Cardiac septum (tissue), 1 donor: Measurements from ENCODE around the gene ABCC8. TPM values are rescaled to one million over a fixed set of nuclear protein-coding genes. Genes with fewer than 3 reads are reported as not detected.
A peak's percentile ranks its signal among the peaks of the same experiment; 100 is the strongest.

Experiments
- DNase-seq: peaks from one replicate; pipeline ENCODE4 v3.0.0-alpha.2; 2020; ENCODE audit warnings: low spot score
- intact Hi-C: fragments of 100-400 bp; cut with DNase I; formaldehyde crosslinking; loops from one replicate; pipeline ENCODE4 v1.14.0; 2022
- total RNA-seq: library from RNA; stranded (reverse); fragmentation: NEBNext Ultra II Directional; extraction: Animal tissue kit (Norgen Biotek cat#: 25700); gene quantifications from one replicate; pipeline ENCODE4 v1.2.1, GENCODE V29; 2021
- donor health status: DM: no; HTN: no; CAD: no.

Gene ABCC8
- total RNA-seq, 1 donor from 2014 or later: 3.9 TPM

DNA sequence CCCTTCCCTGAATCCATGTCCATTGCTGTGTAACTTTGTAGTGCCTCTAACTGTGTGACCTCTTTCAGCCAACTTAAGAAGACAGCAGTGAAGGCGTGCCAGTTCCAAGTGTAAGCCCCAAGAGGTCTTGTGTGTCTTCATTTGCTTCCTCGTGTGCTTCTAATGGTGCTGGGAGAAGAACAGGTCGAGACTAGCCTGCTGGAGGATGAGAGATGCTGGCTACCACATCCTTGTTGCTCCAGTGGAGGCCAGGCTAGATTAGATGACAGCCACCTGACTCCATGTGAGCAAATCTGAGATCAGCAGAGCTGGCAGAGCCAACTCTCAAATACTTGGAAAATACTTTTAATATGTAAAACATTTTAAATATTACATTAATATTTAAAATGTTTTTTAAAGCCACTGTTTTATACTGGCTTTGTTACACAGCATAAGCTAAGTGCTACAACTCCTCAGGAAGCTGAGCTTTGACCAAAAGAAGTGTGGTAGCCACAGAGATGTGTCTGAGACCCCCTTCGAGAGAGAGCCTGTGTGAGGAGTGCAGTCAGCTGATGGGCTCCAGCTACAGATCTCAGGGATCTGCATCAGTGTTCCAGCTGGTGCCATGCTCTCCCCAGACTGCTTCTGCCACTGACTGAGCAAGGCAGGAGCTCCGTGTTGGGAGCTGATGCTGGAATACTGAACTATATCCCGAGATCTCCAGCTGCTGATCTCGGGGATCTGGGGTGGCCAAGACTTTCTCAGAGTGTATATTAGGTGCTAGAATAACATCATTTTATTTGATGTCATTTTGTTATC, 97.1 kb downstream of the ABCC8 start:
- intact Hi-C loops: no loop called here
- DNase-seq: no peak

DNA sequence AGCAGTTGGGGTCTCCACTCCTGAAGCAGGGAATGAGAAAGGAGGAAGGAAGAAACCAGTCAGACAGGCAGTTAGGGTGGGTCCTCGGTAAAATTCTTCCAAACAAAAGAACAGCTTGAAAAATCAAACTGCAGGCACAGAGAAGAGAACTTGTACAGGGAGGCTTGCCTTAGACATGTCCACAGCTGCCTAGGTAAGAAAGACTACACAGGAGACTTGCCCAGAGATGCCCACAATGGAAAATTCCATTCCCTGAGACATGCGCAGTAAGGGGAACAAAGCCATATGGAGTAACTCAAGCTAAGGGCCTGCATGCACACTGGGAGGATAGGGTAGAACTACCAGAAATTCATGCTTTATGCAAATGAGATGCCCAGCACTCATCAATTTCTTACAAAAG, 98.0 kb downstream of the ABCC8 start:
- intact Hi-C loops: no loop called here

DNA sequence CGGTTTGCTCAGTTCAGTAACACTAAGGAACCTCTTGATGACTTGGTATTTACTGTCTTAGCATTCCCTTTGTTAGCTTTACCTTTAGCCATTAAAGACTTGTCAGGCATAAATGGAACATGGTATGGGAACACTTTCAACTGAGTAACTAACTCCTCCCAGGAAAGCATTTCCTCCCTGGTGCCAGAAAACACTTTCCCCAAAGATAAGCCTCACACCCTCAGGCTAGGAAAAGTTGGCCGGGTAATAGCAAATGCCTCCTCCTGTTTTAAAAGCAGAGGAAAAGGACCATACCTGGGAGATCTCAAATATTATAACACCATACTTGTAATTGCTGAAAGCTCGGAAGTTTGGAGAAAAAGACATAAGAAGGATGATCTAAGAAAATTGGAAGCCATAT, 100.2 kb downstream of the ABCC8 start:
- intact Hi-C loops: no loop called here
- DNase-seq: no peak

More for the DNA sequence above, 98.0 kb downstream of the ABCC8 start:
- DNase-seq: no peak

DNA sequence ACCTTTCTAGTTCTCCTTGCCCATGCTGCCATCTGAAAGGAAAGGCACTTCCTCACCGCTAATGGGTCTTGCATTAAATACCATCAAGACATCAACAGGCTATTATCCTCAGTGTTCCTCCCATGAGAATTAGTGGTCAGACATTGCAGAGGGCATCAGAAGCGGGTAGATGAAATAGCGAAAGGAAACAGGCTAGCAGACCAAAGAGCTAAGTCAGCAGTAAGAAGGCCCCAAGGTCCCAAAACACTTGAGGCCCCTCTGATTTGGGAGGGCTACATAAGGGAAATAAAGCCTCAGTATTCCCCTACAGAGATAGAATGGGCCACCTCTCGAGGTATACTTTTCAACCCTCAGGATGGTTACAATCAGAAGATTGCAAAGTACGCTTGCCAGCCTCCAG, 101.1 kb downstream of the ABCC8 start:
- intact Hi-C loops: no loop called here
- no peak for DNase-seq

DNA sequence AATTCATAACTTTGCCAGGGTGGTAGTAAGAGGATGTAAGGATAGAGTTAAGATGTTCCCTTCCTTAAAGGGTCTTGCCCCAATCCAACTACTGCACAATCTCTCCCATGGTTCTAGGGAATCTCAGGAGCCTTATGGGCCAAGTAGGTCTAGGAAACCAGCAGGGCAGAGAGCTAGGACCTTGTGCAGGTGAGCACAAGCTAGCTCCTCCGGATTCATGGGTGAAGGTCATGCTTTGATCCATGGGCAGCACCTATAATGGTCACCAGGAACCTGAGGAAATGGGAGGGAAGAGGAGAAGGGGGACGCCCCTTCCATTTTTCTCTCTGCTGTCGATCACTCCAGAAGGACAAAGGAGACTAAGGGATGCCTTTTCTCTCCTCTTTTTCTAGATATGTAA, 105.0 kb downstream of the ABCC8 start:
- no peak for DNase-seq
- intact Hi-C loops: no loop called here

DNA sequence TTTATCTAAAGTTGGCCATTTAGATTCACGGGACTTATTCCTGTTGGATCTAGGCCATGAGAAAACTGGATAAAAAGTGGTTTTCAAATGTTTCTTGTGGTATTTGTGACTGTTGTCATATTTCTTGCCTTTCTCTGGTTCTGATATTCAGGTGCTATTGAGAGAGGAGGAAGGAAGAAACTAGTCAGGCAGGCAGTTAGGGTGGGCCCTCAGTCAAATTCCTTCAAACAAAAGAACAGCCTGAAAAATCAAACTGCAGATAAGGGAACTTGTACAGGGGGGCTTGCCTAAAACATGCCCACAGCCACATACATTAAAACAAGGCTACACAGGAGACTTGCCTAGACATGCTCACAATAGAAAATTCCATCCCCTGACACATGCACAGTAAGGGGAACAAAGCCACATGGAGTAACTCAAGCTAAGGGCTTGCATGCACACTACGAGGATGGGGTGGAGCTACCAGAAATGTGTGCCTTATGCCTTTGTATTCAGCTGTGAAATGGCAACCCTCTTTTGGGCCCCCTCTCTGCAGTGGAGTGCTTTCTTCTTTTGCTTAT, 106.9 kb downstream of the ABCC8 start:
- DNase-seq: no peak
- intact Hi-C loops: no loop called here

DNA sequence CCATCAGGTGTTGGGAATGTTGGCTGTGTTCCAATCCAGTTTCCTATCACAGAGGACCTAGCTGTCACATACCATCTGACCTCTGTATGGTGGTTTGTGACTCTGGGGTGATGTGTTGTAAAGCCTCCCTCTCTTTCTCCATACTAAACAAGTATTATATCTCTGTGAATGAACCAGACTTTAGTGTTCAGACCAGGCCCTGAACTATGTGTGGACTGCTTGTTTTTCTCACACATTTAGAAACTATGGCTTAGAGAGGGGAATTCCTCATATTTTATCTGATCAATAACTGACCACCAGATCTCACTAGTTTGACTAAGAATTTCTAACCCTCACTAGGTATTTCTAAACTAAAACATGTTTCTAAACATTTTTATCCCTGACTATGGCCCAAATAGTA, 107.6 kb downstream of the ABCC8 start:
- no peak for DNase-seq

DNA sequence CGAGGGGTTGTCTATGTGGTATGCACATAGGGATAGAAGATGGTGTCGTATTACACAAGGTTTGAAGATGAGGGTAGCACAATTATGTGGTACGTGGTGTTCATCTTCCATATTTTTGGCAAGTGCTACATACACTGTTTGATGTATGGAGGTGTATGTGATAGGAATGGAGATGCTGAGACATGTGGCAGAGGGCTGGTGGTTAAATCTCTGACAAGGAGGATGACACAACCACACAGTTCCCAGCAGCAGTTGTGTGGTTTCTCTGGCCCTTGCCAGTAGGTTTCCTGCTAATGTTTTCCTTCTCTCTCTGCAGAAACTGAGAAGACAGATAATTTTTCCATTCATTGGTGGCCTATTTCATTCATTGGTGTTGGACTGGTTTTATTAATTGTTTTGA, 108.1 kb downstream of the ABCC8 start:
- no peak for DNase-seq
- intact Hi-C loops: no loop called here

More for the DNA sequence above, 107.6 kb downstream of the ABCC8 start:
- intact Hi-C loops: no loop called here

DNA sequence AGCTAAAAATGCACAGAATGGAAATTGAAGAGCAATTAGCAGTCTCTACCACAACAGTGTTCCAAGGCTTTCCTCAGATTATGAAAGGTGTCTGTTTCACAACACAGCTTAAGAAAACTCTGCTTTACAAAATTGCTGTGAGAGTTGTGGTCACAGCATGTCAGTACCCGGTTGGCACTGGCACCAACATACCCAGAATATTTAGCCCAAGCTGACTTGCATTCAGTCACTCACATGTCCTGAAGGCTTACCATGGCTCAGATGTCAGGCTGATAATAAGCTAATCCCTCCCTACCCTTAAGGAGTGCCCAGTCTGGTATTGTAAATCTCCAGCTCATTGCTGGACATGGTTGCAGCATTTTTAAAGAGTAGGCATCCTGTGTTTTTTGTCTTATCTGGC, 110.2 kb downstream of the ABCC8 start:
- no peak for DNase-seq
- intact Hi-C loops: no loop called here

DNA sequence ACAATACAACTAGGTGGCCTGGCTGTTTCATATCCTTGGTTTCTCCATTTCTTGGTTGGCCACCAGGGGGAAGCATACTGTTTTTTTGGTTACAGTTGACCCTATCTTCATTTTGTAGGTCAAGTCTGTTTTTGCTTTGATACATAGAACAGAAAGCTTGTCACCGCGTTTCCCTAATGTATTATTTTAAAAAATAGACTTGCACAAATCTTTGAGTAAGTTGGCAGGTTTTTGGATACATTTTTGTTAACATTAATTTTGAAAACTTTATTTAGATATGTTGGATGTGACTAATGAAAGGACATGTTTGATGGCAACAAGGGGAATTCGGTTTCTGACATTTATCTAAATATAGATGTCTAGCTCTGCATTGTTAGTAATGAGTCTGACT, 122.0 kb downstream of the ABCC8 start:
- intact Hi-C loops: loop anchor here (5.0 kb wide), 2 partner anchors 77 to 122 kb away; partner anchors contain the start of gene NUCB2
- no peak for DNase-seq

DNA sequence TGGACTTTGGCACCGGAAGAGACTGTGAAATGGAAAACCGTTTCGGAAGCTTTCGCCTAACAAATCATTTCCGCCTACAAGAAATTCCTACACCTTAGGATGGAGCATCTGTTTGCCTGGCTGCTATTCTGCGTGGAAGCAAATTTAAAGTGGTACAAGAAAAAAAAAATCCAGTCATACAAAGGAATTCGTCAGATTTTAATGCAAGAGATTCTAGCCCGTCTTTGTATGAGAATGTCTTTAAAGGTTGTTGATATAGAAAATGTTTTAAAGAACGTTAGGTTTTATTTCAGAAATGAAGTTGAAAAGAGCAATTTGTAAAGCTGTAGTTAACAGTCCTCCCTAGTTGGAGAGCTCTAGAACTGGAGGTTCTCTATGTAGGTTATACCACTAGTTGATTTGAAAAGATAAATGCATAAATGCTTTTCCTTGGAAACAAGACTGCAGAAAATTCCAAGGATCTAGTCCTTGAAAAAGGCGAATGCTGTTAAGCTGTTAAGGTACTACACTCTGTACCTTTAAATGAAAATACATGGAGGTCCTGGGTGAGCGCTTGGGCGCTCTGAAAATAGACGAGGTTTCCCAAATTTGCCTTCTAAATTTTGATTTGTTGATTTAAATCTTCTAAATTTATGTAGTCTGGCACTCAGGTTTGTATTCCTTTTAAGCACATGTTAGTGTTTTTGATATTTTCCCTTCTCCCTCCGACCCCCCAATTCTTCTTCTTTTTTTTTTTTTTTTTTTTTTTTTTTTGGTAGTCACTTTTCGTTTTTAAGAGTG, 122.6 kb downstream of the ABCC8 start:
- DNase-seq: no peak
- intact Hi-C loops: loop anchor here (5.0 kb wide), 2 partner anchors 77 to 122 kb away; partner anchors contain the start of gene NUCB2

DNA sequence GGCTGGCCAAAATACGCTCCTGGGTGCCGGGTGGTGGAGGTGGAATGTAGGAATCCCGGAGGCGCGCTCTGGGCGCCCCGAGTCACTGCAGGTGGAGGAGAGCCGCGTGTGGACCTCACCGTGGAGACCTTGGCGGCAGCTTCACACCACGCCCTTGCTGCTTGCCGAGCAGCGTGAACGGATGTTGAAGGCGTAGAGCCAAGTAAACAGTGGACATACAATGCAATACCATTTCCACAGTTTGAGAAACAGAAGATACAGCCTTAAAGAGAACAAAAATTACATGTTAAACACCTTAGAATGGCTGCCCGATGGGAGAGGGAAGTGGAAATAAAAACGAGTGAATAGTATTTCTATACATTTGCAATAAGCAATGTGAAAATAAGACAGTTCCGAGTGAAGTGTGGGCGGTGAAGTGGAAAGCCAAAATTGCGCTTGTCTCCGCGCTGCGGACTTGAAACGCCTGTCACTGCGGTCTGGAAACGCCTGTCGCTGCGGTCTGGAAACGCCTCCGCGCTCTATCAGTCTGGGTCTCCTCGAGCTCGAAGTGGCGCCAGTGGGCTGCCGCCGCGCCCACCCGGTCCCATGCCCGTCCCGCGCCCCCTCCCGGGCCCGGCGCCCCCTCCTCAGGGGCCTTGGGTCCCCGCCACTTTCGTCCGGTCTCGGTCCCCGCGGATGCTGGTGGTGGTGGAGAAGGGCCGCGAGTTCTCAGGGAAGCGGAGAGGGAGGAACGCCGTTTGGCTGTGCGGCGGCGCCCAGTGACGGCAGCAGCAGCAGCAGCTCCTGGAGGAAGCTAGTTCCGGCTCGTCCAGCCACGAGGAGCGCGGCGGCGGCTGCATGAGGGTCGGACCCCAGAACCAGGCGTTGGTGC, 123.5 kb downstream of the ABCC8 start:
- intact Hi-C loops: loop anchor here (5.0 kb wide), 2 partner anchors 76 to 121 kb away; partner anchors contain the start of gene NUCB2
- DNase-seq: peak; percentile 89

DNA sequence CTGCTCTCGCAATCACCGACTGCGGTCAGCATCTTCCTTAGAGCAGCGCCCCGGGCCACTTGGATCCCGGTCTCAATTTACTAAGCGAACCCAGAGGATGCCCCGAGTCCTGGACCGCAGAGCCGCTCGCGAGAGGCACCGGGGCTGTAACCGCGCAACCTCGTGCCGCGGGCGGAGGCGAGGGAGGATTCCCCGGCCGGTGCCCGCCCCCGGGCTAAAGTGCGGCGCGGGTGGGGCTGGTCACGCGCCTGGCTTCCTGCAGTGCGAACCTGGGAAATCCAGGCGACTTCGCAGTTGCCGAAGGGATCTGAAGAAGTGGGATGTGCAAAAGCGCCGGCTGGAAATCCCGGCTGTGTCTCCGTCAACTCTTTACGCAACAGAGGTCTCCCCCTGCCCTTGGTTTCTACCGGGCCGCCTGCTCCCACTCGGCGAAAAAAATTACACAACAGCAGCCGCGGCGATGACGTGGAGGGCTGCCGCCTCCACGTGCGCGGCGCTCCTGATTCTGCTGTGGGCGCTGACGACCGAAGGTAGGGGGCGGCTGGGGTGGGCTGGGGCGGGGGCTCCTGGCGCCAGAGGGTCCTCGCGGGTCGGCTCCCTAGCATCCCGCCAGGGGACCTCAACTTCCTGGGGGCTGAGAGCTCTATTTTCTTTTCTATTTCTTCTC, 125.0 kb downstream of the ABCC8 start, which contains the start of gene NCR3LG1:
NCR3LG1 (plus strand) TSS at position 291 of the 667 bp plus-strand sequence; CDS start at position 461, 170 bp downstream.
- intact Hi-C loops: loop anchor here (5.0 kb wide), 2 partner anchors 74 to 119 kb away; partner anchors contain the start of gene NUCB2
- DNase-seq: peak; percentile 83

DNA sequence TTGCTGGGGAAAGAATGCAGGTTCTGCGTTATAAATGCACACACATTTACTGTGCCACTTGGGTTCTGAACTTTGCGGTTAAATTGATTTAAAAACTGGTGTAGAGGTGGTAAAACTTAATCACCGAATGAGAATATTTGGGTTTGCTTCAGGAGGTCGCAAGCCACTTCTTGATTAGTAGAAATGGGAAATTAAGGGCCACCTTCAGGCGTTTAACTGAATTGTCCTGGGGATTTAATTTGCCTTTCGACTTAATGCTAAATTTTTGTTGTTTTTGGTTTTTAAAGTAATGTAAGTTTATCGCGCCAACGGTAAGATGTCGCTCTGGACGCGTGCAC, 125.5 kb downstream of the ABCC8 start:
- intact Hi-C loops: loop anchor here (5.0 kb wide), 2 partner anchors 74 to 119 kb away; partner anchors contain the start of gene NUCB2

DNA sequence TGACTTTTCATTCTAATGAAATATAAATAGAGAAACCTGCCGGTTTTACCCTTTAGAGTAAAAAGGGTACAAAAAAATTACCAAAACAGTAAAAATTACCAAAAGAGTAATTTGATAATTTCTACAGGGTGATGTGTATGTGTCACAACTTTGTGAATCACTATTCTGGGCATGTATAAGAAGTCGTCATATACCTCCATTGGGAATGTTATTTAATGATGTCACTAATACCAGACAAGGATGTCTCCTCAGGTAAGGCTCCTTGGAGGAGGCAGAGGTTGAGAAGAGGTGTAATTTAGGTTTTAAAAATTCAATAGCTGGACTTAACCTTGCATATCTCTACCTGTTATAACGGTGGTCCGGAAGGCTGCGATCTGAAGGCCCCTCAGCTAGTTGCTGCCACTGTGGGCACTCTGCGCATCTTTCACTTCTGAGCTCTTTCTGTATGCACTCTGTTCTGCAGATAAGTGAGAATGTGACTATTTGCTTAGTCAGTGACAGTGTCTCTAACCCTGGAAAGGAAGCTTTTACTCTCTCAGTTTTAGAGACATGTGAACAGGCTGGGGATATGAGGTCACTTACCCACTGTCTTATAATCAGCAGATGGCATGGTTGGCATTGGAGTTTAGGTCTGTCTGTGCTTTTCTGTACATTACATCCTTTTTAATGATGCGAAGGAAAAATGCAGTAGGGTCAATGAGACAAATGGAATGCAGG, 126.0 kb downstream of the ABCC8 start:
- DNase-seq: no peak

More for the DNA sequence above, 125.5 kb downstream of the ABCC8 start:
- no peak for DNase-seq

DNA sequence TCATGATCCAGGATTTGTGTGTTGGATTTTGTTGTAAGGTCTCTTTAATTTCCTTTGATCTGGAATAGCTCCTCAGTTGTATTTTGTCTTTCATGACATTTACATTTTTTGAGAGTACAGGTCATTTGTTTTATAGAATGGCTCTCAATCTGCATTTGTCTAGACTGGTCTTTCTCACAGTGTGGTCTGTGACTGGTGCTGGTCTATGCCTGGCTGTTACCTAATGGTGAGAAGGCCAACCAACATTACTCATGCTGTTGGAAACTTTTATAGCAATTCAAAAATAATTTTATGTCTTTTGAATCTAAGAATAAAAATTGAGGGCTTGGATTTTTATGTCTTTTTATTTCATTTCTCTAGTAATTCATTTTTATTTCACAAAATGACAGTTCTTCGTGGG, 129.0 kb downstream of the ABCC8 start:
- intact Hi-C loops: no loop called here
- no peak for DNase-seq

More for the DNA sequence above, 126.0 kb downstream of the ABCC8 start:
- intact Hi-C loops: loop anchor here (5.0 kb wide), 2 partner anchors 73 to 118 kb away; partner anchors contain the start of gene NUCB2

DNA sequence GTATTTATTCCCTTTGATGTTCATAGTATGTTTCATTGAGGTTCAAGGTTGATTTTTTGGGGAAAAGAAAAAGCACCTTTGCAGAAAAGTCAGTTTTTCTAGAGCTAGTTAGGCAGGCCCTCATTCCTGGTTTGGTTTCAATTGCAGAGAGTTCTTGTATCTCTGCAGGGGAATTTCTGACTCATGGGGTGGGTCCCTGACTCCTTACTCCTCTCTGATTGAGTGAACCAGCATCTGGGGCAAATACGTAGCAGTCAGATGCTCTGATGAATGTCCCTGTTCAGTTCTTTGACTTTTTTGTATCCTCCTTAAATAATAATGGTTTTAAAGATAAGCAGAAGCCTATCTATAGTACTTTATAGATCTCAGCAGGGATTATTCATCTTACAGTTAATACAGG, 132.7 kb downstream of the ABCC8 start:
- intact Hi-C loops: no loop called here
- DNase-seq: no peak

DNA sequence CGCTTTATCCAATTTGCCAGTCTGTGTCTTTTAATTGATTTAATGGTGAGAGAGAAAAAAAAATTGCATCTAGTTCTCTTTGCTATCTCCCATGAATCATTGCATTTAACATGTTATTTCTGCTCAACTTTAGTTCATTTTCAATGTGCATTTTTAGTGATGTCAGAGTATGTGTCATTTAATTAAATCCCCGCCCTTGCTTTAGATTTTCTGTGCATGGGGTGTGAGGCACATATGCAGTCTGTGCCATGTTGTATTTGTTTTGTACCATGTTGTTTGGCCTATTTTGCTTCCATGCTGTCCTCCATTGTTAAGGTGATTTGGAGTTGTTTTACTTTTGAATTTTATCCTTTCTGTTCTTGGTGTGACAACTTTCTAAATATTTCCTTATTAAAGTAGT, 133.4 kb downstream of the ABCC8 start:
- intact Hi-C loops: no loop called here
- DNase-seq: no peak
